RWPE1 (cell line): Measurements from ENCODE around the gene SLC25A22.

ENCODE experiments used
- CTCF ChIA-PET: fragments of 350-600 bp; sonication (Branson Sonifier 250); formaldehyde crosslinking; extraction: SDS; loops from one replicate; lab custom pipeline; 2021; lab: Yijun Ruan, JAX
- POLR2A ChIA-PET: fragments of 400-600 bp; formaldehyde crosslinking; extraction: SDS; loops from one replicate; lab custom pipeline; 2020; ENCODE audit warnings: antibody characterized with exemption; ENCODE audit not compliant: low non-redundant PET; lab: Yijun Ruan, JAX
- DNase-seq: peaks from one replicate; pipeline ENCODE4 v3.0.0; 2012; ENCODE audit warnings: low spot score
- H3K27ac ChIP-seq: fragments of 450-650 bp; 2 replicates; pipeline ENCODE4 v1.5.1; 2017
- TF ChIP-seq, protein P1 (sequence below): fragments of 450-650 bp; conservative IDR thresholded peaks from 2 replicates; pipeline ENCODE4 v1.5.1; 2017; ENCODE audit warnings: low read depth, mild to moderate bottlenecking

Gene SLC25A22

DNA sequence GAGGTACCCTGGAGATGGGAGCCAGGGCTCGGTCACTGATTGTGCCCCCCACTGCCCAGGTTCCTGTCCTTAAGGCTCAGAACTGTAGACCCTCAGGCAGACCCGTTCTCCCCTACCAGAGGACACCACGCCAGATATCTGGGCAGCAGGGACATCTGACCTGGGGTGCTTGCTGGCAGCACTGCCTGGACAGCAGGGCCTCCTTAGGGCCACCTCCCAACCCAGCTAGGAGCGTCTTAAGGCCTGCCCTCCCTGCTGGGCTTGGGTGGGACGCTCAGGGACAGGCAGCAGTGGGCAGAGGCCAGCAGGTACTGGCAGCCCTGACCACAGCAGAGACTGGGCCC lies 41.2 kb upstream of the SLC25A22 start:
- H3K27ac ChIP-seq, result peak overlapping the region; percentile 99
- CTCF ChIA-PET, result no interaction called here
- POLR2A ChIA-PET, result no interaction called here
- TF ChIP-seq, protein P1, sequence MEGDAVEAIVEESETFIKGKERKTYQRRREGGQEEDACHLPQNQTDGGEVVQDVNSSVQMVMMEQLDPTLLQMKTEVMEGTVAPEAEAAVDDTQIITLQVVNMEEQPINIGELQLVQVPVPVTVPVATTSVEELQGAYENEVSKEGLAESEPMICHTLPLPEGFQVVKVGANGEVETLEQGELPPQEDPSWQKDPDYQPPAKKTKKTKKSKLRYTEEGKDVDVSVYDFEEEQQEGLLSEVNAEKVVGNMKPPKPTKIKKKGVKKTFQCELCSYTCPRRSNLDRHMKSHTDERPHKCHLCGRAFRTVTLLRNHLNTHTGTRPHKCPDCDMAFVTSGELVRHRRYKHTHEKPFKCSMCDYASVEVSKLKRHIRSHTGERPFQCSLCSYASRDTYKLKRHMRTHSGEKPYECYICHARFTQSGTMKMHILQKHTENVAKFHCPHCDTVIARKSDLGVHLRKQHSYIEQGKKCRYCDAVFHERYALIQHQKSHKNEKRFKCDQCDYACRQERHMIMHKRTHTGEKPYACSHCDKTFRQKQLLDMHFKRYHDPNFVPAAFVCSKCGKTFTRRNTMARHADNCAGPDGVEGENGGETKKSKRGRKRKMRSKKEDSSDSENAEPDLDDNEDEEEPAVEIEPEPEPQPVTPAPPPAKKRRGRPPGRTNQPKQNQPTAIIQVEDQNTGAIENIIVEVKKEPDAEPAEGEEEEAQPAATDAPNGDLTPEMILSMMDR, result no peak
- no peak for DNase-seq

DNA sequence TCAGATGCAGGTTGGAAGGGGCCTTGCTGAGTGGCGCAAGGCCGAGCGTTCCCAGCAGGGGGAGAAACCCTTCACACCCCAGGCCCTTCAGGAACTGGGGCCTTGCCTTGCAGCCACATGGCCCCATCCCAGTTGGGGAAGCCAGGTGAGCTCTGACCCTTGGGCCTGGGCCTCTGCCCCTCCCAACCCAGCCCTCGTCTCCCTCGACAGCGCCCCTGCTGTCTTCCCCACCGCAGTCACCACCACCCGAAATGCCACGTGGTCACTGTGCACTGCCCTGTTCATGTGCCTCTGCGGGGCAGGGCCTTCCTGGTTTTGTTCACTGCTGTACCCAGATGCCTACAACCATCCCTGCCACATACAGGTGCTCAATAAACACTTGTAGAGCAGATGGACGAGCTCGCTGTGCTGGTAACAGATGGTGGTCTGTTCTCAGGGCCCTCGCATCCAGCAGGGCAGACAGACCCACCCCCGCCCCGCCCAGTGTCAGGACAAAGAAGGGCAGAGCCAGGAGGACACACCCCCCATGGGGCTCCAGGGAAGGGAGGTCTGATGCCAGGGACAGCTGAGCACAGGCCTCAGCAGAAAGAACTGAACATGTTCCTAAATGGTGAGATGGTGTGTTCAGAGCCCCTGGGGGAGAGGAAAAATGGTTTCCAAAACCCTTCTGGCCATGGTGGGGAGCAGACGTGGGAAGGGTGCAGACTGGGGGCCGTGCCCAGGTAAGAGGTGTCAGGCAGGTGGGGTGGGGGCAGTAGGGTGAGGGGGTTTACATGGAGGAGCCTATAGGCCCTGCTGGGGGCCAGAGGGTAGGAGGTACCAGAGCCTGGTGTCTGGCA lies 40.6 kb upstream of the SLC25A22 start:
- peak overlapping the region; percentile 99 for H3K27ac ChIP-seq
- ChIA-PET POLR2A (interaction anchor here (1.0 kb wide), 1 partner anchor 18 kb away, joined by 3 read pairs; no protein-coding TSS in a partner anchor), CTCF (no interaction called here)
- no peak for DNase-seq
- TF ChIP-seq, protein P1, result no peak

DNA sequence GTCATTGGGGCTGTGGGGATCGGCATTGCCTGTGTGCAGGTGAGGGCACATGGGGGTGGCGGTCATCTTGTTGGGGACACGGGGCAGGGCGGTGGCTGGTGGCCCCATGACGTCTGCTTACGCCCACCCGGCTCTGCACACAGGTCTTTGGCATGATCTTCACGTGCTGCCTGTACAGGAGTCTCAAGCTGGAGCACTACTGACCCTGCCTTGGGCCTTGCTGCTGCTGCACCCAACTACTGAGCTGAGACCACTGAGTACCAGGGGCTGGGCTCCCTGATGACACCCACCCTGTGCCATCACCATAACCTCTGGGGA lies 39.9 kb upstream of the SLC25A22 start:
- H3K27ac ChIP-seq, result peak overlapping the region; percentile 99

DNA sequence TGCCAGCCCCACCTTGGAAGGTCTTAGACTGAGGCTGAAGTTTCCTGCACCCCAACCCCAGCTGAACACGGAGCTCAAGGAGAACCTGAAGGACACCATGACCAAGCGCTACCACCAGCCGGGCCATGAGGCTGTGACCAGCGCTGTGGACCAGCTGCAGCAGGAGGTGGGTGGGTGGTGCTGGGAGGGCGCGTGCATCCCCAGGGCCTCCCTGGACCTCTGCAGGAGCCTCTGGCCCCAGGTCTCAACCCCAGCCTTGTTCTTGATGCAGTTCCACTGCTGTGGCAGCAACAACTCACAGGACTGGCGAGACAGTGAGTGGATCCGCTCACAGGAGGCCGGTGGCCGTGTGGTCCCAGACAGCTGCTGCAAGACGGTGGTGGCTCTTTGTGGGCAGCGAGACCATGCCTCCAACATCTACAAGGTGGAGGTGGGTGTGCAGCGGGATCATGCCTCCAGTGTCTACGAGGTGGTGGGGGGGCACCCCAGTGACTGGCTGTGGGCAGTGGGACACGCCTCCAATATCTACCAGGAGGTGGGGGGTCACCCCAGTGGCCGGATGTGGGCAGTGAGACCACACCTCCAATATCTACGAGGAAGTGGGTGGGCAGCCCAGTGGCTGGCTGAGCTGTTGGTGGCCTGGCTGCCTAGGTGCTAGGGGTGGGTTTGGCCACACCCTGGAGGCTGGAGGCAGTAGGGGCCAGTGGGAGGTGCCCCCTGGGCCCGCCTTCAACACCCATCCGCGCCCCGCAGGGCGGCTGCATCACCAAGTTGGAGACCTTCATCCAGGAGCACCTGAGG lies 39.3 kb upstream of the SLC25A22 start:
- TF ChIP-seq, protein P1, result no peak
- POLR2A ChIA-PET, result interaction anchor here (1.0 kb wide), 1 partner anchor 17 kb away, joined by 3 read pairs; no protein-coding TSS in a partner anchor
- no peak for DNase-seq
- CTCF ChIA-PET, result no interaction called here
- H3K27ac ChIP-seq, result peak overlapping the region; percentile 99

More for the DNA sequence above, 39.9 kb upstream of the SLC25A22 start:
- CTCF ChIA-PET, result no interaction called here
- TF ChIP-seq, protein P1, result no peak
- DNase-seq, result no peak
- POLR2A ChIA-PET, result interaction anchor here (1.0 kb wide), 1 partner anchor 18 kb away, joined by 3 read pairs; no protein-coding TSS in a partner anchor

DNA sequence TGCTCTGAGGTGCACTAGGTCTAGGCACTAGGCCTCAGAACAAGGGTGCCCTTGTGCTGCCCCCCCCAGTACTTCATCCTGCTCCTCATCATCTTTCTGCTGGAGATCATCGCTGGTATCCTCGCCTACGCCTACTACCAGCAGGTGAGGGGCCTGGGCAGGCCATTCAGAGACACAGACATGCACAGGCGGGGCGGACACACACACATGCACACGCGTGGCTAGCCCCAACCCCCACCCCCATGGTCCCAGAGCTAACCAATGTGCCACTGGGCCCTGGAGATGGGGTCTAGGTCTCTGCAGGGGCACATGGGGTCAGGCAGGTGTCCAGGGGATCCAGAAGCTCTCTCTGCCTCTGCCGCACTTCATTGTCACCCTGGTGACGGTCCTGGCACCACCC lies 38.6 kb upstream of the SLC25A22 start:
- no peak for DNase-seq
- H3K27ac ChIP-seq, result peak overlapping the region; percentile 99
- TF ChIP-seq, protein P1, result no peak
- ChIA-PET CTCF (no interaction called here), POLR2A (no interaction called here)

DNA sequence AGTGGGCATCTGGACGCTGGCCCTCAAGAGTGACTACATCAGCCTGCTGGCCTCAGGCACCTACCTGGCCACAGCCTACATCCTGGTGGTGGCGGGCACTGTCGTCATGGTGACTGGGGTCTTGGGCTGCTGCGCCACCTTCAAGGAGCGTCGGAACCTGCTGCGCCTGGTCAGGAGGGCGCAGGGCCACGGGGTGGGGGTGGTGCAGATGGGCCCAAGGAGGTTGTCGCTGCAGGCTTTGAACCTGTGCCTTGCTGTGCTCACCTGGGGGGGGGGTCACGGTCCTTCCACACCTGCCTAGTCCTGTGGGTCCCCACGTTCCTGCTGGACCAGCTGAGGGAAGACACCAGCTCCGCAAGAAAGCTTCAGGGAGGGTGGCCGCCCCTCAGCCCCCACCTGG lies 38.2 kb upstream of the SLC25A22 start:
- CTCF ChIA-PET, result no interaction called here
- DNase-seq, result no peak
- TF ChIP-seq, protein P1, result no peak
- peak overlapping the region; percentile 99 for H3K27ac ChIP-seq
- POLR2A ChIA-PET, result no interaction called here
